ENCODE data around the gene FASTKD3.

Gene FASTKD3

DNA sequence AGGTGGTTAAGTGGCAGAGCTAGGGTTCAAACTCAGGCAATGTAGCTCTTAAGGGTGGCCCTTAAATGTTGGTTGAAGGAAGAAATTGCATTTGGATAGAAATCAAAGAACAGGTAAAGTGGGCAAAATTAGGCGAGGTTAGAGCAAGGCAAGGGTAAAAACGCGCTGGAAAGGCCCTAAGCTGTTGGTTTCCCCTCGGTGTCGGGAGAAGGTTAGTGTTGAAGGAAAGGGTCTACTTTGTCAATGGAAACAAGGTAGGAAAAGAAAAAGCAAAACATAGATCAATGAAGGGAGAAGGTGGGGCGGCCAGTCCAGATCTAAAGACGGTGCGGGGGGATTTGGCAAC is 431 bp downstream of the FASTKD3 start:
- TF ChIP-seq EGR1 (IDR thresholded peaks at IDR 0.05) (no peak), TEAD4 (IDR thresholded peaks at IDR 0.05) (no peak), ZBTB7A (IDR thresholded peaks at IDR 0.05; ENCODE audit: low read depth) (no peak), YY1 (IDR thresholded peaks at IDR 0.05; ENCODE audit: low read depth) (no peak), FOXM1 (IDR thresholded peaks at IDR 0.05; ENCODE audit: borderline replicate concordance, low read depth) (no peak), CREB1 (IDR thresholded peaks at IDR 0.05; ENCODE audit: low read depth) (no peak), TCF12 (IDR thresholded peaks at IDR 0.05; ENCODE audit: low read depth) (no peak), CEBPB (IDR thresholded peaks at IDR 0.05) (no peak)
- TF ChIP-seq, protein P1, sequence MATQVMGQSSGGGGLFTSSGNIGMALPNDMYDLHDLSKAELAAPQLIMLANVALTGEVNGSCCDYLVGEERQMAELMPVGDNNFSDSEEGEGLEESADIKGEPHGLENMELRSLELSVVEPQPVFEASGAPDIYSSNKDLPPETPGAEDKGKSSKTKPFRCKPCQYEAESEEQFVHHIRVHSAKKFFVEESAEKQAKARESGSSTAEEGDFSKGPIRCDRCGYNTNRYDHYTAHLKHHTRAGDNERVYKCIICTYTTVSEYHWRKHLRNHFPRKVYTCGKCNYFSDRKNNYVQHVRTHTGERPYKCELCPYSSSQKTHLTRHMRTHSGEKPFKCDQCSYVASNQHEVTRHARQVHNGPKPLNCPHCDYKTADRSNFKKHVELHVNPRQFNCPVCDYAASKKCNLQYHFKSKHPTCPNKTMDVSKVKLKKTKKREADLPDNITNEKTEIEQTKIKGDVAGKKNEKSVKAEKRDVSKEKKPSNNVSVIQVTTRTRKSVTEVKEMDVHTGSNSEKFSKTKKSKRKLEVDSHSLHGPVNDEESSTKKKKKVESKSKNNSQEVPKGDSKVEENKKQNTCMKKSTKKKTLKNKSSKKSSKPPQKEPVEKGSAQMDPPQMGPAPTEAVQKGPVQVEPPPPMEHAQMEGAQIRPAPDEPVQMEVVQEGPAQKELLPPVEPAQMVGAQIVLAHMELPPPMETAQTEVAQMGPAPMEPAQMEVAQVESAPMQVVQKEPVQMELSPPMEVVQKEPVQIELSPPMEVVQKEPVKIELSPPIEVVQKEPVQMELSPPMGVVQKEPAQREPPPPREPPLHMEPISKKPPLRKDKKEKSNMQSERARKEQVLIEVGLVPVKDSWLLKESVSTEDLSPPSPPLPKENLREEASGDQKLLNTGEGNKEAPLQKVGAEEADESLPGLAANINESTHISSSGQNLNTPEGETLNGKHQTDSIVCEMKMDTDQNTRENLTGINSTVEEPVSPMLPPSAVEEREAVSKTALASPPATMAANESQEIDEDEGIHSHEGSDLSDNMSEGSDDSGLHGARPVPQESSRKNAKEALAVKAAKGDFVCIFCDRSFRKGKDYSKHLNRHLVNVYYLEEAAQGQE (IDR thresholded peaks at IDR 0.05; ENCODE audit: low read depth): no peak
- TF ChIP-seq, protein P2, sequence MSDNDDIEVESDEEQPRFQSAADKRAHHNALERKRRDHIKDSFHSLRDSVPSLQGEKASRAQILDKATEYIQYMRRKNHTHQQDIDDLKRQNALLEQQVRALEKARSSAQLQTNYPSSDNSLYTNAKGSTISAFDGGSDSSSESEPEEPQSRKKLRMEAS (IDR thresholded peaks at IDR 0.05): no peak
- TF ChIP-seq, protein P3, sequence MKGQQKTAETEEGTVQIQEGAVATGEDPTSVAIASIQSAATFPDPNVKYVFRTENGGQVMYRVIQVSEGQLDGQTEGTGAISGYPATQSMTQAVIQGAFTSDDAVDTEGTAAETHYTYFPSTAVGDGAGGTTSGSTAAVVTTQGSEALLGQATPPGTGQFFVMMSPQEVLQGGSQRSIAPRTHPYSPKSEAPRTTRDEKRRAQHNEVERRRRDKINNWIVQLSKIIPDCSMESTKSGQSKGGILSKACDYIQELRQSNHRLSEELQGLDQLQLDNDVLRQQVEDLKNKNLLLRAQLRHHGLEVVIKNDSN (IDR thresholded peaks at IDR 0.05): no peak

DNA sequence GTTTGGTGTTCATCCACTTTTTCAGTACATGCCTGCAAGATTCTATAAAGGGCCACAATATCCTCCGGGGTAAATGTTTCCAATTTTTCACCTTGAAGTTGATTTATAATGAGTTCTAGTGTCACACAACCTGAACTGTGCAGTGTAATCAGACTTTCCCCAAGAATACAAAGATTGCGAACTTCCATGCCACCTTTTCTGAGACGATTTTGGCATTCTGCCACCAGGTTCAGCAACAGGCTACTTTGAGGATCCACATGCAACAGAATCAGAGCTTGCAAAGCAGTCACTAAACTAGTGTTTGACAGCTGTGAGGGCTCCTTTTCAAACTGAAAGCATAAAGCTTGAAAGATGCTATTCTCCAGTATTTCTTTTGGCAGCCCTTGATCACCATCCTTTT is 1.6 kb downstream of the FASTKD3 start:
- no peak for TF ChIP-seq EP300 (IDR thresholded peaks at IDR 0.05; ENCODE audit: borderline replicate concordance)
- TF ChIP-seq YY1 (IDR thresholded peaks at IDR 0.05; ENCODE audit: low read depth): no peak
- no peak for TF ChIP-seq RAD21 (IDR thresholded peaks at IDR 0.05; ENCODE audit: low read depth)
- TF ChIP-seq, protein P1 (IDR thresholded peaks at IDR 0.05; ENCODE audit: low read depth): no peak
- TF ChIP-seq TEAD4 (IDR thresholded peaks at IDR 0.05): no peak
- TF ChIP-seq TCF12 (IDR thresholded peaks at IDR 0.05; ENCODE audit: low read depth): no peak
- no peak for TF ChIP-seq EGR1 (IDR thresholded peaks at IDR 0.05)
- no peak for TF ChIP-seq FOXM1 (IDR thresholded peaks at IDR 0.05; ENCODE audit: borderline replicate concordance, low read depth)
- no peak for TF ChIP-seq TAF1 (IDR thresholded peaks at IDR 0.05; ENCODE audit: low read depth)
- no peak for TF ChIP-seq CREB1 (IDR thresholded peaks at IDR 0.05; ENCODE audit: low read depth)
- TF ChIP-seq, protein P2 (IDR thresholded peaks at IDR 0.05): no peak
- TF ChIP-seq, protein P3 (IDR thresholded peaks at IDR 0.05): no peak
- no peak for TF ChIP-seq ZBTB7A (IDR thresholded peaks at IDR 0.05; ENCODE audit: low read depth)
- no peak for TF ChIP-seq CEBPB (IDR thresholded peaks at IDR 0.05)
- TF ChIP-seq NFIC (IDR thresholded peaks at IDR 0.05): no peak

DNA sequence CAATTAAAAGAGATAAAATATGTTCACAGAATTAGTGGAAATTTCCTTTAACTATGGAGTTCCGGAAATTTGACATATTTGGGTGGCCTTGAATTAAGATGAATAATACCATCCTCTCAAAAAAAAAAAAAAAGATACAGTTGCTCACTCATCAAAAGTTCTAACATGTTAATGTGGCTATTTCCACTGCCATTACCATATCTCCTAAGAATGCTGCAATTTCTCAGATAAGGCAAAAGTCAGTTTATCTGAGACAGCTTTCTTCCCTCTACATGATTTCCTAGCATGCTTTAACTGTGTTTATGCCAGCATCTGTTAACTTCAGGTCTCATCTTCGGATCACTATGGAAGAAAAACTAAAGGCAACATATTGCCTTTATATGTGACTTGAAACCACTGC is 2.6 kb downstream of the FASTKD3 start:
- TF ChIP-seq, protein P1 (IDR thresholded peaks at IDR 0.05; ENCODE audit: low read depth): no peak
- TF ChIP-seq CEBPB (IDR thresholded peaks at IDR 0.05): no peak
- TF ChIP-seq, protein P2 (IDR thresholded peaks at IDR 0.05): no peak
- no peak for TF ChIP-seq YY1 (IDR thresholded peaks at IDR 0.05; ENCODE audit: low read depth)
- no peak for TF ChIP-seq EP300 (IDR thresholded peaks at IDR 0.05; ENCODE audit: borderline replicate concordance)
- TF ChIP-seq, protein P3 (IDR thresholded peaks at IDR 0.05): no peak
- TF ChIP-seq FOXM1 (IDR thresholded peaks at IDR 0.05; ENCODE audit: borderline replicate concordance, low read depth): no peak
- TF ChIP-seq TEAD4 (IDR thresholded peaks at IDR 0.05): no peak

DNA sequence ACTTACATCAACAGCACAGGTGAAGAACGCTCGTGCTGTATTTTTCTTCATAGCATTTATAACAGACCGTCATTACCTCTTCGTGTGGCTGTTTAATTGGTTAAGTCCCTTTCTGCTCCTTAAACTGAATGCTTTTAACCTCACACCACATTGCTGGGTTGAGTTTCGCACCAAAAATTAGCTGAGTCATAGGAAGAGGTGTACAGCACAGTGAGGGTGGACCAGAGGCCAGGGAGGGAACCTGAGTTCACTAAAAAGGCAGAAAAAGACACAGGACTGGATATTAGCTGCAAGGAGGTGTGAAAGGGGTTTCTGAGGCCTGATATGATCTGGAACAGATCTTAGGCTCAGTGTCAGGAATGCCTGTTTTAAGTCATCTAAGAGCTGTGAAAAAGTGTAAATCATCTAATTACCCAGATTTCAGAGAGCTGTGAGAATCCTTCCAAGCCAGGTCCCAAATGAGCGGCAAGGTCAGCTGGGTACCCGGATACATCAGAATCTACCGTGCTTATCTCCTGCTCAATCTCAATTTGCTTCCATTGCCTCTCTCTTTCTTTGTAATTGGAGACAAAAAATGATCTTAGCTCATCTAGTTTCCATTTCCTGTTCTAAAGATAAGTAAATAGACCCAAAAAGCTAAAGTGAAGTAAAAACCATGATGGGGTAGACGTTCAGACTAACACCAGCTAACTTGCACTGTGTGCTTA is 10.8 kb downstream of the FASTKD3 start:
- no peak for TF ChIP-seq EP300 (IDR thresholded peaks at IDR 0.05; ENCODE audit: borderline replicate concordance)
- no peak for TF ChIP-seq CREB1 (IDR thresholded peaks at IDR 0.05; ENCODE audit: low read depth)
- TF ChIP-seq, protein P2 (IDR thresholded peaks at IDR 0.05): no peak
- TF ChIP-seq, protein P1 (IDR thresholded peaks at IDR 0.05; ENCODE audit: low read depth): no peak
- no peak for TF ChIP-seq TEAD4 (IDR thresholded peaks at IDR 0.05)
- no peak for TF ChIP-seq CEBPB (IDR thresholded peaks at IDR 0.05)
- no peak for TF ChIP-seq ZBTB7A (IDR thresholded peaks at IDR 0.05; ENCODE audit: low read depth)
- TF ChIP-seq RAD21 (IDR thresholded peaks at IDR 0.05; ENCODE audit: low read depth): no peak
- TF ChIP-seq, protein P3 (IDR thresholded peaks at IDR 0.05): no peak
- no peak for TF ChIP-seq EGR1 (IDR thresholded peaks at IDR 0.05)
- no peak for TF ChIP-seq FOXM1 (IDR thresholded peaks at IDR 0.05; ENCODE audit: borderline replicate concordance, low read depth)
- TF ChIP-seq NFIC (IDR thresholded peaks at IDR 0.05): no peak
- TF ChIP-seq TAF1 (IDR thresholded peaks at IDR 0.05; ENCODE audit: low read depth): no peak
- TF ChIP-seq YY1 (IDR thresholded peaks at IDR 0.05; ENCODE audit: low read depth): no peak
- no peak for TF ChIP-seq TCF12 (IDR thresholded peaks at IDR 0.05; ENCODE audit: low read depth)

All from Ishikawa (cell line).